ENCODE results near the gene ICA1. TPM values are rescaled to one million over a fixed set of nuclear protein-coding genes. Genes with fewer than 3 reads are reported as not detected.

The ICA1 gene
- total and polyA plus RNA-seq, 4 experiments from 2014 or later, result 1.2 to 7.4 (median 2.4) TPM

DNA sequence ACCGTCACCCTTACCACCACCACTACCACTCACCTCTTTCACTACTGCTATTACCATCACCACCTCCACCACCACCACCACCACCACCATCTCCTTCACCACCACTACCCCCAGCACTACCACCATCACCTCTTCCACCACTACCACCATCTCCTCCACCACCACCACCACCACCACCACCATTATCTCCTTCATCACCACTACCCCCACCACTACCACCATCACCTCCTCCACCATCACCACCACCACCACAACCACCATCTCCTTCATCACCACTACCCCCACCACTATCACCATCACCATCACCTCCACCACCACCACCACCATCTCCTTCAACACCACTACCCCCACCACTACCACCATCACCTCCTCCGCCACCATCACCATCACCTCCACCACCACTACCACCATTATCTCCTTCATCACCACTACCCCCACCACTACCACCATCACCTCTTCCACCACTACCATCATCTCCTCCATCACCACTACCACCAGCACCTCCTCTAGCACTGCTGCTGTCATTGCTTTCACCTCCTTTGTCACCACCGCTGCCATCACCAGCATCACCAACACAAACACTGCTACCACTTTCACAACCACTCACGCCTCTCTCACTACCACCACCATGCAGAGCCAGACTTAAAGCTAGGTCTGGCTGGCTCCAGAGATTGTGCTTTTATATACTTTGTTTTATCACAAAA, 109.3 kb downstream of the ICA1 start:
- intact Hi-C loops (cut with micrococcal nuclease), result no loop called here
- H3K9me3 Mint-ChIP-seq, result peaks cover 0 to 4% (median 0%) of the 10 kb centered on the region in 8 donors
- ChIA-PET CTCF (ENCODE audit: partially characterized antibody) (interaction anchor here (1.4 kb wide), 1 partner anchor 472 kb away, joined by 3 read pairs; no protein-coding TSS in a partner anchor), POLR2A (ENCODE audit: partially characterized antibody) (interaction anchor here (1.7 kb wide), 1 partner anchor 20 kb away, joined by 6 read pairs; no protein-coding TSS in a partner anchor)
- Histone ChIP-seq H3K4me1 (ENCODE audit: insufficient read depth, low read length) (peaks cover 32% of the 10 kb centered on the region), H3K27me3 (ENCODE audit: insufficient read depth, low read length) (no peaks in the 10 kb centered on the region), H3K4me3 (ENCODE audit: low read length in 2 of 2) (no peak overlapping the region), H3K9me3 (ENCODE audit: control insufficient read depth in 1 of 2, low read length in 2 of 2) (no peaks in the 10 kb centered on the region), H3K27ac (ENCODE audit: low read depth, low read length) (no peak overlapping the region), H3K36me3 (ENCODE audit: insufficient read depth, low read length) (no peaks in the 10 kb centered on the region)
- no peak for DNase-seq
- no peak overlapping the region for H3K4me3 Mint-ChIP-seq
- H3K27ac Mint-ChIP-seq, result peak overlapping the region in 5 of 7 donors; percentile 48 to 84 (median 58)
- H3K4me1 Mint-ChIP-seq, result peaks cover 37 to 57% (median 47%) of the 10 kb centered on the region in 4 donors
- no peaks in the 10 kb centered on the region for H3K27me3 Mint-ChIP-seq
- no peaks in the 10 kb centered on the region for H3K36me3 Mint-ChIP-seq

DNA sequence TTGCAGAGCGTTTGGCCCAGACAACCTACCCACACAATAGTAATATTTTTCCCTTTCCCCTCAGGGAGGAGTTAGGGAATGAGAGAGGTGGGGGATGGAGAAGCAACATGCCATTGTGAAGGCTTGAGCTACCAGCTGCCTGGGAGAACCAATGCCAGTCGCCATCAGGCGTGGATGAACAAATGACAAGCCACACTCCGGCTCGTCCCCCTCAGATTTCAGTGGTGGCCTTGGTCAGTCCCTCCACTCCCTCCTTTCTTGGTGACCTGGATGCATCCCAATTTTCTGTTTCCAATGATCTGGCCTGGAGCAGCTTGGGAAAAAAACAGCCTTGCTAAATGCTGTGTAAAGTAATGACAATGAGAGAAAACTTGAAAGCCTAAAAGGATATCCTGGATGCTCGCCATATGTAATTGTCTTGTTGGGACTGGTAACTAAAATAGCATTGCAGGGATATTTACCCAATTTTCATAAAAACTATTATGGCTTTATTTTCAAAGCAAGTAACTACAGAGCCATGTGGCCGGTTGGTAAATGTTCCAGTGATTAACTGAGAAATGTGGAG, 110.7 kb downstream of the ICA1 start:
- ChIA-PET CTCF (ENCODE audit: partially characterized antibody) (interaction anchor here (1.4 kb wide), 1 partner anchor 470 kb away, joined by 3 read pairs; no protein-coding TSS in a partner anchor), POLR2A (ENCODE audit: partially characterized antibody) (interaction anchor here (1.7 kb wide), 1 partner anchor 19 kb away, joined by 6 read pairs; no protein-coding TSS in a partner anchor)
- Mint-ChIP-seq H3K36me3 (no peaks in the 10 kb centered on the region), H3K4me1 (peaks cover 39 to 66% (median 55%) of the 10 kb centered on the region in 4 donors), H3K27ac (peak overlapping the region in 4 of 7 donors; percentile 0 to 53 (median 24)), H3K4me3 (peak overlapping the region in 1 of 8 donors; percentile 31), H3K27me3 (no peaks in the 10 kb centered on the region), H3K9me3 (peaks cover 0 to 4% (median 0%) of the 10 kb centered on the region in 8 donors)
- no peaks in the 10 kb centered on the region for H3K27me3 ChIP-seq (ENCODE audit: insufficient read depth, low read length)
- no peak overlapping the region for H3K4me3 ChIP-seq (ENCODE audit: low read length in 2 of 2)
- H3K36me3 ChIP-seq (ENCODE audit: insufficient read depth, low read length), result no peaks in the 10 kb centered on the region
- DNase-seq, result no peak
- intact Hi-C loops (cut with micrococcal nuclease), result no loop called here
- H3K27ac ChIP-seq (ENCODE audit: low read depth, low read length), result no peak overlapping the region
- no peaks in the 10 kb centered on the region for H3K9me3 ChIP-seq (ENCODE audit: control insufficient read depth in 1 of 2, low read length in 2 of 2)
- peaks cover 45% of the 10 kb centered on the region for H3K4me1 ChIP-seq (ENCODE audit: insufficient read depth, low read length)

DNA sequence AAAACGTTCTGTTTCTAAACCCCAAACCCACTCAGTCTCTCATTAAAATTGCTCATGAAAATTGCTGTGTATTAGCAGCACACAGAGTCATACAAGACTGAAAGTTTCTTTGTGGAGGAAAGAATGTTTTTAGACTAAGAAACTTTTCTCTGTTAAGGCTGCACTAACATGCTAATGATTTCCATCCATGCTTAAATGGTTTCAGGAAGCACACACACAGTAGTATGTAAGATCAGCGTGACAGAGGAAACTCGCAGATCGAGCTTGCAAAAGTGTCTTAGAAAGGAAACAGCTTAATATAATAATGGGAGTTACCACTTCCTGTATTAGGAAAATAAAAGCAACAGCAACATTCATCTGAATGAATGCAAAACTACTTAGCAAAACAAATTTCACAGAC, 112.7 kb downstream of the ICA1 start:
- no peaks in the 10 kb centered on the region for H3K27me3 ChIP-seq (ENCODE audit: insufficient read depth, low read length)
- Mint-ChIP-seq H3K27me3 (no peaks in the 10 kb centered on the region), H3K9me3 (peaks cover 0 to 4% (median 0%) of the 10 kb centered on the region in 8 donors), H3K27ac (peak overlapping the region; percentile 58 to 92 (median 84)), H3K4me3 (peak overlapping the region; percentile 19 to 73 (median 55)), H3K4me1 (peaks cover 45 to 75% (median 62%) of the 10 kb centered on the region in 4 donors), H3K36me3 (no peaks in the 10 kb centered on the region)
- H3K27ac ChIP-seq (ENCODE audit: low read depth, low read length), result peak overlapping the region; percentile 13
- peaks cover 57% of the 10 kb centered on the region for H3K4me1 ChIP-seq (ENCODE audit: insufficient read depth, low read length)
- intact Hi-C loops (cut with micrococcal nuclease), result loop anchor here (1.0 to 2.0 kb wide), 3 partner anchors 17 to 28 kb away; no protein-coding TSS in a partner anchor
- no peaks in the 10 kb centered on the region for H3K9me3 ChIP-seq (ENCODE audit: control insufficient read depth in 1 of 2, low read length in 2 of 2)
- H3K4me3 ChIP-seq (ENCODE audit: low read length in 2 of 2), result no peak overlapping the region
- no peaks in the 10 kb centered on the region for H3K36me3 ChIP-seq (ENCODE audit: insufficient read depth, low read length)
- DNase-seq, result no peak
- CTCF ChIA-PET (ENCODE audit: partially characterized antibody), result interaction anchor here (0.9 to 2.7 kb wide), 5 partner anchors 13 to 41 kb away, joined by 3 to 9 read pairs (median 5); no protein-coding TSS in a partner anchor
- POLR2A ChIA-PET (ENCODE audit: partially characterized antibody), result interaction anchor here (0.7 to 4.3 kb wide), 8 partner anchors 8 to 179 kb away, joined by 3 to 74 read pairs (median 5); no protein-coding TSS in a partner anchor

DNA sequence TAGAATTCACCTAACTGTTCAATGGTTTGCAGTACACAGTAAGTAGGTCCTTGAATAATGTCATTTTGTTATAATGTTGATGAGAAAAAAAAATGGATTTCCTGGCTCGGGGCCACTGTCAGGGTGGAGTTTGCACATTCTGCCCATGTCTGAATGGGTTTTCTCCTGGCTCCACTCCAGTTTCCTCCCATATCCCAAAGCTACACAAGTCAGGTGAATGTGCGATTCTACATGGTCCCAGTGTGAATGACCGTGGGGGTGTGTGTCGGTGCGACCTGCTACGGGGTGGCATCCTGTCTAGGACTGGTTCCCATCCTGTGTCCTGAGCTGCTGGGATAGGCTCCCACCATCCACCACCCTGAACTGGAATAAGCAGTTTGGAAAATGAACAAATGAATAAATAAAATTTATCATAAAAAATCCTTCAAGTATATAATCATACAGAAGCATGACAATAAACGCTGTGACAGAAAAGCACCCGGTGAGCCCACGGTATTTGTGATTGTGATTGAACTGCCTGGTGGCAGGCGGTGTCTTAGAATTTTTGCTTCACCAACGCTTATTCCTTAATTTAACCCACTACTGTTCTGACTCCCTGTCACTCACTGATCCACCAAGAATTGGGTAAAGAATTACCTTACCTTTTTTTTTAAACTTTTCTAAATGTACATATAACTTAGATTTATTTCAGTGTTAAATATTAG, 114.1 kb downstream of the ICA1 start:
- peaks cover 70% of the 10 kb centered on the region for H3K4me1 ChIP-seq (ENCODE audit: insufficient read depth, low read length)
- H3K4me3 ChIP-seq (ENCODE audit: low read length in 2 of 2), result no peak overlapping the region
- peaks cover 52 to 83% (median 69%) of the 10 kb centered on the region in 4 donors for H3K4me1 Mint-ChIP-seq
- H3K27ac Mint-ChIP-seq, result peak overlapping the region in 5 of 7 donors; percentile 31 to 92 (median 63)
- H3K27me3 ChIP-seq (ENCODE audit: insufficient read depth, low read length), result no peaks in the 10 kb centered on the region
- no peaks in the 10 kb centered on the region for H3K36me3 Mint-ChIP-seq
- H3K9me3 ChIP-seq (ENCODE audit: control insufficient read depth in 1 of 2, low read length in 2 of 2), result no peaks in the 10 kb centered on the region
- intact Hi-C loops (cut with micrococcal nuclease), result loop anchor here (2.0 kb wide), 1 partner anchor 29 kb away; no protein-coding TSS in a partner anchor
- ChIA-PET CTCF (ENCODE audit: partially characterized antibody) (interaction anchor here (0.9 to 2.7 kb wide), 5 partner anchors 12 to 42 kb away, joined by 3 to 9 read pairs (median 3); no protein-coding TSS in a partner anchor), POLR2A (ENCODE audit: partially characterized antibody) (interaction anchor here (0.6 to 4.3 kb wide), 8 partner anchors 10 to 877 kb away, joined by 3 to 74 read pairs (median 7); partner anchors contain the start of gene GLCCI1)
- no peak for DNase-seq
- no peaks in the 10 kb centered on the region for H3K36me3 ChIP-seq (ENCODE audit: insufficient read depth, low read length)
- no peak overlapping the region for H3K4me3 Mint-ChIP-seq
- no peaks in the 10 kb centered on the region for H3K27me3 Mint-ChIP-seq
- no peak overlapping the region for H3K27ac ChIP-seq (ENCODE audit: low read depth, low read length)
- H3K9me3 Mint-ChIP-seq, result peaks cover 0 to 2% (median 0%) of the 10 kb centered on the region in 8 donors

DNA sequence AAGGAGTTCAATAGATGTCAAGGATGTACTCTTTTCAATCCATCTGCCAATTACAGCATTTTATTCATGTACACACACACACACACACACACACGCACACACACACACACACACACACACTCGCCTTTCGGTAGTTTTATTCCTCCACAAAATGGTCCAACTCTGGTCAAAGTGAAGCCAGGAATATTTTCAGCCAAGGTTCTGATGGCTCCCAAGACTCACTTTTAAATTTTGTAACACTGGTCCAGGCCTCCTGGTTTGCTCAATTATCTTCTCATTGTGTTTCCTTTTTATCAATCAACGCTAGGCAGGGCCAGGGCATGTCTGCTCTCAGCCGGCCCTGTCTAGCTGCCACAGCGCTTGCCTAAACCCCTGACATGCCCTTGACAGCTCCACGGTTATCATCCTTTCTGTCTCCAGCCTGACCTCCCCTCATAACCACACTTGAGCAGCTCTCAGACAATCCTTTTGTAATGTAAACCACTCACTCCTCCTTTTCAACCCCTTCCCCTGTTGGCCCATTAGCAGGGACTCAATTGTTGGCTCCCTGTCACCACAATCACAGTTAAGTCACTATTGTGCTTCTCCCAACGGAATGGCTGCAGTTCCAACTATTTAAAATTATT, 115.1 kb downstream of the ICA1 start:
- H3K4me1 ChIP-seq (ENCODE audit: insufficient read depth, low read length), result peaks cover 81% of the 10 kb centered on the region
- ChIA-PET POLR2A (ENCODE audit: partially characterized antibody) (interaction anchor here (1.1 to 4.3 kb wide), 3 partner anchors 14 to 179 kb away, joined by 7 to 74 read pairs (median 15); partner anchors contain the start of gene GLCCI1), CTCF (ENCODE audit: partially characterized antibody) (interaction anchor here (0.9 to 2.7 kb wide), 6 partner anchors 12 to 111 kb away, joined by 3 to 9 read pairs (median 3); no protein-coding TSS in a partner anchor)
- no peak overlapping the region for H3K27ac ChIP-seq (ENCODE audit: low read depth, low read length)
- Mint-ChIP-seq H3K27me3 (no peaks in the 10 kb centered on the region), H3K36me3 (no peaks in the 10 kb centered on the region), H3K4me1 (peaks cover 52 to 77% (median 60%) of the 10 kb centered on the region in 4 donors), H3K4me3 (peak overlapping the region in 2 of 8 donors; percentile 5 to 55), H3K27ac (peak overlapping the region; percentile 46 to 77 (median 70)), H3K9me3 (peaks cover 0 to 2% (median 0%) of the 10 kb centered on the region in 8 donors)
- intact Hi-C loops (cut with micrococcal nuclease), result no loop called here
- DNase-seq, result no peak
- no peaks in the 10 kb centered on the region for H3K9me3 ChIP-seq (ENCODE audit: control insufficient read depth in 1 of 2, low read length in 2 of 2)
- H3K27me3 ChIP-seq (ENCODE audit: insufficient read depth, low read length), result no peaks in the 10 kb centered on the region
- no peaks in the 10 kb centered on the region for H3K36me3 ChIP-seq (ENCODE audit: insufficient read depth, low read length)
- H3K4me3 ChIP-seq (ENCODE audit: low read length in 2 of 2), result no peak overlapping the region

DNA sequence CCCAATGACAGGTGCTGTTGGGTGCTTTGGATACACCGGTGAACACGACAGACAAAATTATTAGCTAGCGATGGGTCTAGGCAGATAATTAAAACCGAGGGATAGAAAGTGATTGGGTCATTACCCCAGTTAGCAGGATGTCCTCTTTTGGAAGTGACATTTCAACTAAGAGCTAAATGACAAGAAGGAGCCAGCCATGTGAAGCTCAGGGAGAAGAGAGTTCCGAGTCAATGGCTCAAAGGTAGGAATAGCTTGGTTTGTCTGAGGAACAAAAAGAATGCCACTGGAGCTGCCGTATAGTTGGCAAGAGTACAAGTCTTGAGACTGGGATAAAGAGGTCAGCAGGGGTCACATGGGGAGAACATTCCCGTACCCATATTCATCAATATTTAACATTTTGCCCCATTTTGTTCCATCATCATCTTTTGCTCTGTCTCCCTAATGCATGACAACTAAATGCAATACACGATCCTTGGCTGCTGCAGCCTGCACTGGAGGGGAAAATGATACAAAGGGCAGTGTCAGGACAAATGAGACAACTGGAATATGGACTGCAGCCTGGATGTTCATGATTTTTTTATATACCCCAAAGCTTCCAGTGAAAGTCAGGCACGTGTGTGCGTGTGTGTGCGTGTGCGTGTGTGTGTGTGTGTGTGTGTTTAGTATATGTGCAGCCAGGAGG, 115.7 kb downstream of the ICA1 start:
- Mint-ChIP-seq H3K4me1 (peaks cover 48 to 77% (median 55%) of the 10 kb centered on the region in 4 donors), H3K9me3 (no peaks in the 10 kb centered on the region), H3K4me3 (no peak overlapping the region), H3K36me3 (no peaks in the 10 kb centered on the region), H3K27me3 (no peaks in the 10 kb centered on the region), H3K27ac (peak overlapping the region in 4 of 7 donors; percentile 2 to 66 (median 28))
- no peaks in the 10 kb centered on the region for H3K27me3 ChIP-seq (ENCODE audit: insufficient read depth, low read length)
- no peak for DNase-seq
- ChIA-PET CTCF (ENCODE audit: partially characterized antibody) (interaction anchor here (0.9 to 2.7 kb wide), 4 partner anchors 11 to 111 kb away, joined by 3 to 9 read pairs (median 4); no protein-coding TSS in a partner anchor), POLR2A (ENCODE audit: partially characterized antibody) (interaction anchor here (2.2 to 4.3 kb wide), 2 partner anchors 14 to 20 kb away, joined by 15 to 74 read pairs; no protein-coding TSS in a partner anchor)
- intact Hi-C loops (cut with micrococcal nuclease), result no loop called here
- no peak overlapping the region for H3K27ac ChIP-seq (ENCODE audit: low read depth, low read length)
- H3K4me1 ChIP-seq (ENCODE audit: insufficient read depth, low read length), result peaks cover 81% of the 10 kb centered on the region
- H3K36me3 ChIP-seq (ENCODE audit: insufficient read depth, low read length), result no peaks in the 10 kb centered on the region
- H3K4me3 ChIP-seq (ENCODE audit: low read length in 2 of 2), result no peak overlapping the region
- no peaks in the 10 kb centered on the region for H3K9me3 ChIP-seq (ENCODE audit: control insufficient read depth in 1 of 2, low read length in 2 of 2)

Data from CD4-positive, alpha-beta memory T cell (primary cell).